ELR (cell line): Measurements from ENCODE around the gene BRIP1.
"Not testable (repeated sequence)": the region's sequence is repeated elsewhere in the genome, so short reads cannot be mapped to it uniquely, and the experiment has no call there.

ENCODE experiments used
- DNase-seq: peaks from one replicate; pipeline ENCODE4 v3.0.0-alpha.2; 2015; ENCODE audit warnings: low read depth

BRIP1 gene

DNA sequence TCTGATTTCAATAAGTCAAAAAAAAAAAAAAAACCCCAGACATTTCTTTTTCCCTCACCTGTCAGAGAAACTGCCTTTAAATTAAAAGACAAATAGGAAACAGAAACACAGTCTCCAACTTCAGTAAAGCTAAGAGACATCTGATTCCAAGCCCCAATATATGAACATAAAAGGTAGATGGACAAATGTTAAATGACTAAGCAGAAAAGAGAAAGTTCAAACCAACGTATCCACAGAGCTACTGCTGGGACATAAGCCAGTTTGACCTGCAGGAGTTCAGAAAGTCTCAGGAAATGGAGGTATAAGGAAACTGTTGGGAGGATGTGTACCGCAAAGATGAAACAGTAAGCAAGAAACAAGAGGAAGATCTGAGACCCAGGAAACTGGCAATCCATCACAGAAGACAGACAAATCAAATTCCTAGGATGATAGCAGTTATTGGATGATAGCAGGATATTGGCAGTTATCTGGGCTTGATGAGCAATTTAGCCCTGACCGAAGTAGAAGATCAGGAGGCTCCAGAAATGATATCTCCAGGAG, 135.0 kb downstream of the BRIP1 start:
- DNase-seq: no peak

DNA sequence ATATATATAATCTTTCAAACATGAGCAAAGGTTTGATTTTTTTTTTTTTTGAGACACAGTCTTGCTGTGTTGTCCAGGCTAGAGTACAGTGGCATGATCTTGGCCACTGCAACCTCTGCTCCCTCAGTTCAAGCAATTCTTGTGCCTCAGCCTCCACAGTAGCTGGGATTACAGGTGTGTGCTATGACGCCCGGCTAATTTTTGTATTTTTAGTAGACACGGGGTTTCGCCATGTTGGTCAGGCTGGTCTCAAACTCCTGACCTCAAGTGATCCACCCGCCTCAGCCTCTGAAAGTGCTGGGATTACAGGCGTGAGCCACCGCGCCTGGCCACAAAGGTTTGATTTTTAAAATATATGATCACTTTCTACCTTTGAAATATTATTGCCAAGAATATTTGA, 135.5 kb downstream of the BRIP1 start:
- DNase-seq: not testable (repeated sequence)

DNA sequence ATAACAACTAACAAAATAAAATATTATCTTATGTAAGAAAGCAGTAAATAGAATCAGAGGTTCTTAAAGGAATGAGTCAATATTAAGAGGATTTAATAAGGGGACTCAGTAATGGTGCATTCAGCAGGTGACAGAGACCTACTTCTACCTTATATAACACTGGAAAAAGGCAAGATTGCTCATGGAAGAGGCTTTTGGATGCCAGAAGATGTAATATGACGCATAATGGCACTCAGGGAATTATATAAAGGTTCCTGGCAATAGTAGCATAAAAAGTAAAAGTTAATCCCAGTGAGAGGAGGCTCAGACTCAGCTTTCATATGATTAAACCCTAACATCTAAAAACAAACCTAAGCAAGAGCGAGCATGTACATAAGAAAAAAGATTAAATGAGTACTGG, 136.4 kb downstream of the BRIP1 start:
- no peak for DNase-seq

DNA sequence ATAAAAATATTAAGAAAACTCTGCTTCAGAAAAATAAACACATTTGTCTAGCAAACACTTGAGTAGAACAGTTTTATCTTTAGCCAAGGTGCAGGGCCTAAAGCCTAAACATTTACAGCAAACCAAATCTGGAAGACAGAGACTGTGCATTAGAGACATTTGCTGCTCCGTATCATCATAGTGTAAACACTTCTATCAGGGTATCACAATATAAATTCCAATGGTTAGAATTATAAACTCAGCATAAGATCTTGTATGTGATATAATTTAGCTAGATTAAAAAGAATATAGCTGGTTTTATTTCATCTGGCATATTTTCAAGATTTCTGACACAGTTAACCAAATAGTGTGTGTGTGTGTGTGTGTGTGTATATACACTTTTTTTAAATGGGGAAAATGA, 138.6 kb downstream of the BRIP1 start:
- no peak for DNase-seq

DNA sequence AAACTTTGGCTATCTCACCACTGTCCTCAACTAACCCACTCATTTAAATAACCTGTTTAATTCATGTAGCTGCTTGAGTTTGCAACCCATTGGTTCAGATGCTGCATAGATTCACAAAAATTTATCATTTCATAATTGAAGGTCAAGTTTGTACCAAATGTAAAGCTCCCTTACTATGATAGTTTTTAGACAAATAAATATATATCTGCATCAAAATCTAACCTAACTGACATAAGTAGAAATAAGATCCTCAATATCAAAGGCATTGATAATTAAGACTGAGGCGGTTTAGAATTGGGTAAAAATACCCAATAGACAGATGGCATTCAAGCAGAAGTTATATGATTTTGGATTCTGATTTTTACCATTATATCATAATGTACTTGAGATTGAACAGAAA, 139.4 kb downstream of the BRIP1 start:
- DNase-seq: no peak

DNA sequence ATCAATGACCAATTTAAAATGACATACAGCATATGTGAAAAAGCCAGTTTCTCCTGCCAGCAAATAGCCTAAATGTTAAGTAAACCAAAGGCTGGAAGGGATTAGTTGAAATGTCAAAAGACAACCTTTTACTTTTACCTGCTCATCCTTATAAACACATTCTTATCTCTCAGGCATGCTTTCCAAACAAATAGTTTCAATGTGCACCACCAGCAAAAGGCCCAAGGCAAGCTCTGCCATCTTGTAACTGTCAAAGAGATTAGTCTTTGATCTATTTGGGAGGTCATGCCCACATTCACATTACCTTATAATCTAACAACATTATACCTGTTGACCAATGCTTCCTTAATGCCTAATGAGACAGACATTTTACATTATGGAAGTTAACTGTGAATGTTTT, 140.1 kb downstream of the BRIP1 start:
- no peak for DNase-seq

DNA sequence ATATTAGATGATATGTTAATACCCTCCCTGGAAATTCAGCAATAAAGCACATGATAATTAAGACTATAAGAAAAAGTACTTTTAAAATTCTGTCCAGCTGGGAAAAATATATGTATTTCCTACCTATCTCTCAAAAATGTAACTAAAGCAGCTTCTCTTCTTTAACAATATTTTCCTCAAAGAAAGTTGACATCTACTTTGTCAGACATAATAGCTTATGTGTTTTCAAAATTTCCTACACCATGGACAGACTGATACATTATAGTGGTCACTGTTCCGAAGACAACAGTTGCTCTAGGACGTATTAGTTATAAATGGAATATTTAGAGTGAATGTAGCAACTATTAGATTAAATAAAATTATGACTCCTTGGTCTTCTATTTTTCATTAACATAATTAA, 140.9 kb downstream of the BRIP1 start:
- no peak for DNase-seq

DNA sequence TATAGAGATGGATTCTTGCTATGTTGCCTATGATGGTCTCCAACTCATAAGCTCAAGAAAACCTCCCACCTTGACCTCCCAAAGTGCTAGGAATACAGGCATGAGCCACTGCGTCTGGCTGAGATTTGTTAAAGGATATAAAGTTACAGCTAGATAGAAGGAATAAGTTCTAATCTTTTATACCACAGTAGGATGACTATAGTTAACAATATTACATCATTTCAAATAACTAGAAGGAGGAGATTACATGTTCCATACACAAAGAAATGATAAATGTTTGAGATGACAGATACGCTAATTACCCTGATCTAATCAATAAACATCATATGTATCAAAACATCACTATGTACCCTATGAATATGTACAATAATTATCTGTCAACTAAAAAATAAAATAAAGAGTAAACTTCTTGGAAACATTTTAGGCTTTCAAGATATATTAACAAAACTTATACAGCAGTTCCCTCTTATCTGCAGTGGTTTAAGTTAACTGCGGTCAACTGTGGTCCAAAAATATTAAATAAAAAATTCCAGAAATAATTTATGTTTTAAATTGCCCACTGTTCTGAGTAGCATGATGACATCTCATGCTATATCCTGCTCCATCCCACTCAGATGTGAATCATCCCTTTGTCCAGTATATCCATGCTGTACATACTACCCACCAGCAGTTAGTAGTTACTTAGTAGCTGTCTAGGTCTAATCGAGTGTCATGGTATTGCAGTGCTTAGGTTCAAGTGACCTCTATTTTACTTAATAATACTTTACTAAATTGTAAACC, 143.1 kb downstream of the BRIP1 start:
- peak; percentile 53 for DNase-seq

DNA sequence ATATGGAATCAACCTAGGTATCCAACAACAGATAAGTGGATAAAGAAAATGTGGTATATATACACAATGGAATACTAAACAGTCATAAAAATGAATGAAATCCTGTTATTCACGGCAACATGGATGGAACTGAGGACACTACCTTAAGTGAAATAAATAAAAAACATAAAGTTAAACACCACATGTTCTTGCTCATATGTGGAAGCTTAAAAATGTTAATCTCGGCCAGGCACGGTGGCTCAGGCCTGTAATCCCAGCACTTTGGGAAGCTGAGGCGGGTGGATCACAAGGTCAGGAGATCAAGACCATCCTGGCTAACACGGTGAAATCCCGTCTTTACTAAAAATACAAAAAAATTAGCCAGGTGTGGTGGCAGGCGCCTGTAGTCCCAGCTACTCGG, 144.1 kb downstream of the BRIP1 start:
- not testable (repeated sequence) for DNase-seq

DNA sequence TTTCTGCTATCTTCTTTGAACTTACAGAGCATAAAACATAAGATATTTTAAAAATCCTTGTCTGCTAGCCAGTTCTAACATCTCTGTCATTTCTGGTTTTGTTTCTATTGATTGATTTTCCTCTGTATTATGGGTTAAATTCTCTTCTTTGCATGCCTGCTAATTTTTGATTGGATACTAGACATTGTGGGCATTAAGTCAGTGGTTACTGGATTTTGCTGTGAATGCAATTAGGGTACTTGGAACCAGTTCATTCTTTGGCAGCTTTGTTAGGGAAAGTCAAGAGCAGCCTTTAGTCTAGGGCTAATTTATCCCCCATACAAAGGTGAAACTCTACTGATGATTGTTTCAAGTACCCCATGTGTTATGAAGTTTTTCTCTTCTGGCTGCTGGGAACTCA, 145.3 kb downstream of the BRIP1 start:
- no peak for DNase-seq

DNA sequence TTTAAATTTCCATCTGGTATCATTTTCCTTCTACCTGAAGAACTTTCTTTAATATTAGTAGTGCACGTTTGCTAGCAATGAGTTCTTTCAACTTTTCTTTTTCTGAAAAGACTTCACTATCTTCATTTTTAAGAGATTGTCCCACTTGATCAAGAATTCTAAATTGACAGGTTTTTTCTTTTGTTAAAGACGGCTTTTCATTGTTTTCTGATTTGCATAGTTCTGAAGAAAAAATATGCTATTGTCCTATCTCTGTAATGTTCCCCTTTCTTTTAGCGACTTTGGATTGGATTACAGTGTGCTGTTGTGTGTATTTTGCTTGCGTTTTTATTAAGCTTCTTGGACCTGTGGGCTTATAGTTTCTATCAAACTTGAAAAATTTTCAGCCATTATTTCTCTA, 146.0 kb downstream of the BRIP1 start:
- DNase-seq: no peak

DNA sequence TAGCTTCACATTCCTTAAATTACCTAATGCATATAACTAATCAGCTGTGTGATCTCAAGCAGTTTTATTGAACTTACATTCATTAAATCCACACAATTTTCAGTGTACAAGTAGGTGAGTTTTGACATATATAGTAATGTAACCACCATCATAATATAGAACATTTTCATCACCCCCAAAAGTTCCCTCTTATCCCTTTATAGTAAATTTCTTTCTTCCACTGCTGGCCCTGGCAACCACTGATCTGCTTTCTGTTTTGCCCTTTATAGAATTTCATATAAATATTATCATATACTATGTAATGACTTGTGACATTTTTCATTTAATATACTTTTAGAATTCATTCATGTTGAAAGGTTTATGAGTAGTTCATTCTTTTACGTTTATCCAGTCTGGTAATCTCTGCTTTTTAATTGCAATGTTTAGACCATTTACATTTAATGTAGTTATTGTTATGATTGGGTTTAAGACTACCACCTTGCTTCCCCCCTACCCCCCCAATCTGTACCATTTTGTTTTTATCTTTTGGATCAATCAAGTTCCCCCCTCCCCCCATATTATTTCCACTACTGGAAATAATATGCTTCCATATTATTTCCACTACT, 147.0 kb downstream of the BRIP1 start:
- no peak for DNase-seq

DNA sequence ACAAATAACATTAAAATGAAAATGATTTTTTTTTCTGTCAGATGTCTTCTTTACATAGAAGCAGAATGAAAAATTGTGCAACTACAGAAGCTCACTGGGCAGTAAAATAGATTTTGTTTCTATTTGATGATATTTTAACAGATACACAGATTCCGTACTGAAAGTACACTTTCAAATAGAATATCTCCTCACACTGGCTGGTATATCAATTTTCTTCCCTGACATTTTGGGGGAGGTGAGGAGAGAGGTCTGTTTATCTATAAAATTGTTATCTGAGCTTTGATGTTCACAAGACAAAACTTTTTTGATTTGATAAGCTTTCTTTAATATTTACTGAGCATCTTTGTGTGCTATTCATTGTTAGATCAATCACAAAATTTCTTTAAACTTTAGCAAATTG, 148.0 kb downstream of the BRIP1 start:
- no peak for DNase-seq

DNA sequence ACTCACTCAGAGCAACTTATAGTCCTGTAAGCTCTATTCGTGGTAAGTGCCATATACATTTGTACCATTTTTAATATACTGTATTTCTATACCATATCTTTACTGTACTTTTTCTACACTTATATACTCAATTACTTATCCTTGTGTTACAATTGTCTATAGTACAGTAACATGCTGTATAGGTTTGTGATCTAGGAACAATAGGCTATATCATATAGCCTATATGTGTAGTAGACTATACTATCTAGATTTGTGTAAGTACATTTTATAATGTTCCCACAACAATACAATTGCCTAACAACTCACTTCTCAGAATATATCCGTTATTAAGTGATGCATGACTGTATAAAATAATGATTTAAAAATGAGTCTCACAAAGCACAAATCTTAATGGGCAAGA, 149.0 kb downstream of the BRIP1 start:
- no peak for DNase-seq

DNA sequence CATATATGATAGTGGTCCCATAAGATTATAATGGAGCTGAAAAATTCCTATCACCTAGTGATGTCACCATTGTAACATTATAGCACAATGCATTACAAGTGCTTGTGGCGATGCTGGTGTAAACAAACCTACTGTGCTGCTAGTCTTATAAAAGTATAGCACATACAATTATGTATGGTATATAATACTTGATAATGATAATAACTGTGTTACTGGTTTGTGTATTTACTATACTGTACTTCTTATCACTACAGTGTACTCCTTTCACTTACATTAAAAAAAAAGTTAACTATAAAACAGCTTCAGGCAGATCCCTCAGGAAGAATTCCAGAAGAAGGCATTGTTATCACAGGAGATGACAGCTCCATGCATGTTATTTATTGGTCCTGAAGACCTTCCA, 150.3 kb downstream of the BRIP1 start:
- no peak for DNase-seq

DNA sequence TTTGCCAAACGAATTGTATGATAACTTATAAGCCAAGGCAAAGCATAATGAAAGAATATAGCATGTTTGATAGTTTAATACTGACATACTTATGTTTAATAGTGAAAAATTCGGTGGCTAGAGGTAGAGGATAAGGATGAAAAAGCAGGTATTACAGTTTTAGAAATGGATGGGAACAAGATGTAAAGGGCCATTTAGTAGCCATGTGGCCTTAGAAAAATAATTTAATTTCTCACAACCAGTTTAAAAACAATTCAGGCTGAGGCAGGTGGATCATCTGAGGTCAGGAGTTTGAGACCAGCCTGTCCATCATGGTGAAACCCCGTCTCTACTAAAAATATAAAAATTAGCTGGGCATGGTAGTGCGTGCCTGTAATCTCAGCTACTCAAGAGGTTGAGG, 152.8 kb downstream of the BRIP1 start:
- no peak for DNase-seq

DNA sequence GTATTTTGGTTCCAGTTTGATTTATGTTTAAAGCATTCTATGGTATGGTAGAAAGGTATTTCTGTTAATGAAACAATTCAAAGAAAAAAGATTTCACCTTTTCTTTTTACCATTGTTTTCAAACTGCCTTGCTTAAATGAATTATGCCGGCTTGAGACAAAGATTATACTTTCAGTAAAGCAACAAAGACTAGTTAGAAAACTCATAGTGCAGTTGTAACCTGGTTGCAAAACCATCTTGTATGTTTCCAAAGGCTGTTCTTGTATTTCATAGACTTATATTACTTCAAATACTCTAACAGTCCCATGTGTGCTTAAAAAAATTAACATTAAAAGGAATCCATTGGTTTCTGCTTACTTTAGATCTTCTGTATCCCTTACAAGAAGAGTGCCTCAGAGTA, 153.8 kb downstream of the BRIP1 start:
- no peak for DNase-seq

DNA sequence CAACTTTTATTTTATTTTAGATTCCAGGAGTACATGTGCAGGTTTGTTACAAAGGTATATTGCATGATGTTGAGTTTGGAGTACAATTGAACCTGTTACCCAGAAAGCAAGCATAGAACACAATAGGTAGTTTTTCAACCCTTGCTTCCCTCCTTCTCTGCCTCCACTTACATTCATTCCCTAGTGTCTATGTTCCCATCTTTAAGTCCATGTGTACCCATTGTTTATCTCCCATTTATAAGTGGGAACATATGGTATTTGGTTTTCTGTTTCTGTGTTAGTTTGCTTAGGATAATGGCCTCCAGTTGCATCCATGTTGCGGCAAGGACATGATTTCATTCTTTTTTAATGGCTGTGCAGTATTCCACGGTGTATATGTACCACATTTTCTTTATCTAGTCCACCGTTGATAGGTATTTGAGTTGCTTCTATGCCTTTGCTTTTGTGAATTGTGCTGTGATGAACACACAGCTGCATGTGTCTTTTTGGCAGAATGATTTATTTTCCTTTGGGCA, 158.3 kb downstream of the BRIP1 start:
- no peak for DNase-seq

DNA sequence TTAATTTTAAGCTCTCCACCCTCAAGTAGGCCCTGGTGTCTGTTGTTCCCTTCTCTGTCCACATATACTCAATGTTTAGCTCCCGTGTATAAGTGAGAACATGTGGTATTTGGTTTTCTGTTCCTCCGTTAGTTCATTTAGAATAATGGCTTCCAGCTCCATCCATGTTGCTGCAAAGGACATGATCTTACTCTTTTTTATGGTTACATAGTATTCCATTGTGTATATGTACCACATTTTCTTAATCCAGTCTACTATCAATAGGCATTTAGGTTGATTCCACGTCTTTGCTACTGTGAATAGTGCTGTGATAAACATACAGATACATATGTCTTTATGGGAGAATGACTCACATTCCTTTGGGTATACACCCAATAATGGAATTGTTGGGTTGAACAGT, 160.9 kb downstream of the BRIP1 start:
- DNase-seq: no peak

DNA sequence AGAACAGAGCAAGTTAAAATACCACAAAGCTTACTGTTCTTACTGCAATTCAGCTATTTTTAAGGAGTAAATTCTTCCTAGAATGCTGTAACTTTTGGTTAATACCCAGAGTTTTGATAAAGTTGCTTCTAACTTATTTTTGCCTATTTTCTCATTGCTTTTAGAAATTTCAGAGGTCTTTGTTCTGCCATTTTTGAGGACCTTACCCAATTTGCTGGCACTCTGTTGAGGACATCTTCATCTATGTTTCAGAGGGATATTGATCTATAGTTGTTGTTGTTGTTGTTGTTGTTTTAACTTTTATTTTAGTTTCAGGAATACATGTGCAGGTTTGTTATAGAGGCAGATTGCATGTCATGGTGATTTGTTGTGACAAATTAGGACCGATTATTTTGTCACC, 161.3 kb downstream of the BRIP1 start:
- no peak for DNase-seq

DNA sequence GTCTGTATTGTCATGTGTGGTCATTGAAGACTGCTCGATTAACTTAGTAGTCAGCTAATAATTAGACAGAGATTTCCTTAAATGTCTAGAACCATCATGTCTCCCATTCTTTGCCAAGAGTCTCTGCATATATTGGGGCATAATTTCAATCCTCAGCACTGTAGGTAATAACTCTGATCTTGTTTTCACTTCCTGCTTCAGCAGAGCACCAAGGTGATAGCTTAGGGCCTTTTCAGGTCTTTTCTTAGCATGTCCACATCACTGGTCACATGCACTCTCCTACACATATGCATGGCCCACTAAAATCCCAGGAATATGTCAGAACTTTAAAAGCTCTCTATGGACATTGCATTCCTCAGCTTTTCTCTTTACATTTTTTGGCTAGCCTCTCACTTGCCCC, 162.0 kb downstream of the BRIP1 start:
- DNase-seq: no peak

DNA sequence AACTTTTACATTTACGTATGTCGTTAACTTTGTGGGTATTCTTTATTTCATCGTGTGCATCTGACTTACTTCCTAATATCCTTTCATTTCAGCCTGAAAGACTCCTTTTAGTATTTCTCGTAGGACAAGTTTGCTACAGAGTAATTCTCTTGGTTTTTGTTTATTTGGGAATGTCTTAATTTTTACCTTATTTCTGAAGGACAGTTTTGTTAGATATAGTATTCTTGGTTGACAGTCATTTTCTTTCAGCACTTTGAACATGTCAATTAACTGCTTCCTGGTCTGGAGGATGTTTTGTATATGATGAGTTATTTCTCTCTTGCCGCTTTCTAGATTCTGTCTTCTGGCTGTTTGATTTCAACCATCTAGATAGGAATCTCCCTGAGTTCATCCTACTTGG, 163.1 kb downstream of the BRIP1 start:
- no peak for DNase-seq

DNA sequence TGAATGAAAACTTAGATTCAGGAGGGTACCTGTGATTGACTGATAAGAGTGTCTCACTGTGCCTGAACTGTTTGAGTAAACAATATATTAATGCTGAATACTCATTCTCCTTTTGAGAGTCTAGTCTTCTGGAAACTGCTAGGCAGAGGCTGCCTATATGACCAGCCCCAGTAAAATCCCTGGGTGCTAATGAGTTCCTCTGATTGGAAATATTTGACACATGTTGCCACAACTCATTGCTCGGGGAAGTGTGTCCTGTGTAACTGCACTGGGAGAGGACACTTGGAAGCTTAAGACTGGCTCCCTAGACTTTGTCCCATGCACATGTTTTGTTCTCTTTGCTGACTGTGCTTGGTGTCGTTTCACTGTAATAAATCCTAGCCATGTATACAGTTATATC, 163.6 kb downstream of the BRIP1 start:
- no peak for DNase-seq

DNA sequence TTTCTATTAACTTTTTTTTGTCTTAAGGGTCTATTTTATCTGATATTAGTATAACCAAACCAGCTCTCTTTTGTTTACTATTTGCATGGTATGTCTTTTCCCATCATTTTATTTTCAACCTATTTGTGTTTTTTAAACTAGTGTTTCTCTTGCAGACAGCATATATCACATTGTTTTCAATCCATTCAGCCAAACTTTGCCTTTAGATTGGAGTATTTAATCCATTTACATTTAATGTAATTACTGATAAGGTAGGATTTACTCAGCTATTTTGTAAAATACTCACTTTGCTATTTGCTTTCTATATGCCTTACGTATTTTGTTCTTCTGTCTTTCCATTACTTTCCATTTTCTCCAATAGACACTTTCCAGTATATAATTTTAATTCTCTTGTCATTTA, 164.3 kb downstream of the BRIP1 start:
- no peak for DNase-seq
